Calu3 (cell line): ENCODE data around the gene MRPS12. TPM values are rescaled to one million over a fixed set of nuclear protein-coding genes. Genes with fewer than 3 reads are reported as not detected.

Source experiments
- BruUV-seq: library from RNA; stranded (reverse); fragments of 400-500 nt; replicated peaks from 2 replicates; lab custom pipeline; 2021; lab: Mats Ljungman, UMichigan
- CTCF ChIA-PET: fragments of 300-600 bp; sonication (Branson Sonifier 250); formaldehyde crosslinking; loops from one replicate; lab custom pipeline; 2022; ENCODE audit warnings: antibody characterized with exemption; lab: Charles Lee
- DNase-seq: peaks from one replicate; pipeline ENCODE4 v3.0.0; 2022
- H3K27ac Mint-ChIP-seq: one replicate; pipeline ENCODE4 v1.8.0; 2022; ENCODE audit warnings: mixed read lengths; ENCODE audit not compliant: unreplicated experiment
- H3K27me3 Mint-ChIP-seq: one replicate; pipeline ENCODE4 v1.8.0; 2022; ENCODE audit warnings: mixed read lengths; ENCODE audit not compliant: unreplicated experiment
- H3K36me3 Mint-ChIP-seq: one replicate; pipeline ENCODE4 v1.8.0; 2022; ENCODE audit warnings: mild to moderate bottlenecking, moderate library complexity, mixed read lengths; ENCODE audit not compliant: insufficient read depth, unreplicated experiment
- H3K4me1 Mint-ChIP-seq: one replicate; pipeline ENCODE4 v1.8.0; 2022; ENCODE audit warnings: mild to moderate bottlenecking, low read depth, mixed read lengths; ENCODE audit not compliant: unreplicated experiment
- H3K4me3 Mint-ChIP-seq: one replicate; pipeline ENCODE4 v1.8.0; 2022; ENCODE audit warnings: mild to moderate bottlenecking, low read depth, moderate library complexity, mixed read lengths; ENCODE audit not compliant: unreplicated experiment
- H3K9me3 Mint-ChIP-seq: one replicate; pipeline ENCODE4 v1.8.0; 2022; ENCODE audit warnings: low read depth, mixed read lengths; ENCODE audit not compliant: unreplicated experiment
- intact Hi-C: fragments of 100-400 bp; cut with micrococcal nuclease; formaldehyde crosslinking; loops from one replicate; pipeline ENCODE4 v1.10.0; 2022; ENCODE audit not compliant: unreplicated experiment
- total RNA-seq: library from RNA; stranded (reverse); gene quantifications from 2 replicates; pipeline ENCODE4 v1.2.3, GENCODE V29; 2022
- TF ChIP-seq, protein P1 (sequence below): fragments of 200-600 bp; IDR thresholded peaks from one replicate; pipeline ENCODE4 v1.8.0; 2022; ENCODE audit warnings: antibody characterized with exemption; ENCODE audit not compliant: unreplicated experiment

Gene MRPS12
- total RNA-seq, 1 experiment from 2014 or later: 73.1 TPM

DNA sequence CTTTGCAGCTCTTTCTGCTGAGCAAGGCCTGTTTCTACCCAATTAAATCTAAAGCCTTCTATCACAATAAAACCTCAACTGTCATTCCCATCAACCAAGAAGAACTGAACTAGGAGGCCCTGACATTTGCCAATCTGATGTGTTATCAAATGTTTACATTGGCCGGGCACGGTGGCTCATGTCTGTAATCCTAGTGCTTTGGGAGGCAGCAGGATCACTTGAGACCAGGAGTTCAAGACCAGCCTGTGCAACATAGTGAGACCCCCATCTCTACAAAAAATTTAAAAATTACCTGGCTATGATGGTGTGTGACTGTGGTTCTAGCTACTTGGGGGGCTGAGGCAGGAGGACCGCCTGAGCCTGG lies 47.6 kb downstream of the MRPS12 start:
- Mint-ChIP-seq H3K27me3 (no peaks in the 10 kb centered on the region), H3K4me3 (no peak overlapping the region), H3K4me1 (peaks cover 30% of the 10 kb centered on the region), H3K36me3 (peaks cover 37% of the 10 kb centered on the region), H3K9me3 (peaks cover 4% of the 10 kb centered on the region), H3K27ac (peak overlapping the region; percentile 88)
- TF ChIP-seq, protein P1, sequence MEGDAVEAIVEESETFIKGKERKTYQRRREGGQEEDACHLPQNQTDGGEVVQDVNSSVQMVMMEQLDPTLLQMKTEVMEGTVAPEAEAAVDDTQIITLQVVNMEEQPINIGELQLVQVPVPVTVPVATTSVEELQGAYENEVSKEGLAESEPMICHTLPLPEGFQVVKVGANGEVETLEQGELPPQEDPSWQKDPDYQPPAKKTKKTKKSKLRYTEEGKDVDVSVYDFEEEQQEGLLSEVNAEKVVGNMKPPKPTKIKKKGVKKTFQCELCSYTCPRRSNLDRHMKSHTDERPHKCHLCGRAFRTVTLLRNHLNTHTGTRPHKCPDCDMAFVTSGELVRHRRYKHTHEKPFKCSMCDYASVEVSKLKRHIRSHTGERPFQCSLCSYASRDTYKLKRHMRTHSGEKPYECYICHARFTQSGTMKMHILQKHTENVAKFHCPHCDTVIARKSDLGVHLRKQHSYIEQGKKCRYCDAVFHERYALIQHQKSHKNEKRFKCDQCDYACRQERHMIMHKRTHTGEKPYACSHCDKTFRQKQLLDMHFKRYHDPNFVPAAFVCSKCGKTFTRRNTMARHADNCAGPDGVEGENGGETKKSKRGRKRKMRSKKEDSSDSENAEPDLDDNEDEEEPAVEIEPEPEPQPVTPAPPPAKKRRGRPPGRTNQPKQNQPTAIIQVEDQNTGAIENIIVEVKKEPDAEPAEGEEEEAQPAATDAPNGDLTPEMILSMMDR: no peak
- CTCF ChIA-PET: interaction anchor here (1.2 to 1.3 kb wide), 2 partner anchors 11 to 12 kb away, joined by 3 read pairs; no protein-coding TSS in a partner anchor
- BruUV-seq: no TSS peak
- intact Hi-C loops: no loop called here
- DNase-seq: no peak

DNA sequence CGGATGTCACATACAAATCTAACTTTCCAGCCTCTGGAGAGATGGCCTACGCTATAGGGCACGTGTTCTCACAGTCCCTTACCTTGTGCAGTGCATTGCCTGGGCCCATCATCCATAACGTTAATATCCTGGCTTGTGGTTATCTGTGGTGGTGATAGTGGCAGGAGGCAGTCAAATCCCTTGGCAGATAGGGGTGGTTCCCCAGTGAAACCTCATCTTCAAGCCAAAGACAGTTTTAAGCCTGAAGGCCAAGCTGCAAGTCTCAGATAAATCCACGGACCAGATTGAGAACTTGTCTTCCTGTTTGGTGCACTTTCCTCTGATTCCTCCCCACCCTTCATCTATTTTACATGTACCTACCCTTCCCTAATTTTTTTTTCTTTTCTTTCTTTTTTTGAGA lies 49.1 kb downstream of the MRPS12 start:
- BruUV-seq: no TSS peak
- CTCF ChIA-PET: no interaction called here
- intact Hi-C loops: no loop called here

DNA sequence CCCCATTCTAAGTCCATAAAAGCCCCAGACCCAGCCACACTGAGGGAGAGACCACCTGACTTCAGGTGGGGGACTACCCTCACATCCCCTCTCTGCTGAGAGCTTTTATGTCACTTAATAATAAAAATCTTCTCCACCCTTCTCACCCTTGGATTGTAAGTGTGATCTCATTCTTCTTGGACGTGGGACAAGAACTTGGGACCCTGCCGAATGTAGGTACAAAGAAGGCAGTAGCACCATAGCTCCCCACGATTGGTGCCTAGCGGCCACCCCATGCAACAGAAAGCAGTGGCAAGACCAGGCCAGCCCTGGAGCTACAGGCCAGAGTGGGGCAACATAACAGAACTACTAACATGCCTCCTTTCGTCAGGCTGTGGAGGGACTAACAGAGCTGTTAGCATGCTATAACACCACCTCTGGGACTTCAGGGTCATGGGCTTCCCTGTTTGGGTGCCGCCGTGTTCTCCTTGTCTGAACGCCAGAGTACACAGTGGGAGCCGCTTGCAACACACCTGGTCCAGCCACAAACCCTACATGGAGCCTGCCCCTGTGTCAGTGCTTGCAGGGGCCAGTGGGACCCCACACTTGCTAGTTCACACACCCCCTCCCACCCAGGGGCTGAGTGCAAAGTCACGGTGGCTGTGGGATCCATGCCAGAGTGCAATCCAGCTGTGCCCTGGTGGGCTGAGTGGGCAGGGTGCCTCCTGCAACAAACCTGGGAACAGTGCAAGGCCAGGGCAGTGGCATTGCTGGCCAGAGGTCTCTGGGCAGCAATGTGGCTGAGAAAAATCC lies 50.0 kb downstream of the MRPS12 start:
- TF ChIP-seq, protein P1: no peak
- CTCF ChIA-PET: interaction anchor here (0.6 kb wide), 1 partner anchor 9 kb away, joined by 4 read pairs; no protein-coding TSS in a partner anchor

More for the DNA sequence above, 49.1 kb downstream of the MRPS12 start:
- Mint-ChIP-seq H3K27ac (peak overlapping the region; percentile 12), H3K27me3 (no peaks in the 10 kb centered on the region), H3K4me1 (peaks cover 30% of the 10 kb centered on the region), H3K9me3 (peaks cover 4% of the 10 kb centered on the region), H3K4me3 (no peak overlapping the region), H3K36me3 (peaks cover 29% of the 10 kb centered on the region)
- TF ChIP-seq, protein P1: no peak
- DNase-seq: no peak

More for the DNA sequence above, 50.0 kb downstream of the MRPS12 start:
- H3K36me3 Mint-ChIP-seq: peaks cover 20% of the 10 kb centered on the region
- BruUV-seq: no TSS peak
- intact Hi-C loops: no loop called here
- peaks cover 28% of the 10 kb centered on the region for H3K4me1 Mint-ChIP-seq
- peak overlapping the region; percentile 12 for H3K27ac Mint-ChIP-seq
- no peak for DNase-seq
- H3K9me3 Mint-ChIP-seq: peaks cover 4% of the 10 kb centered on the region
- no peak overlapping the region for H3K4me3 Mint-ChIP-seq
- peaks cover 2% of the 10 kb centered on the region for H3K27me3 Mint-ChIP-seq

Other genes with a start within 250 kb of the MRPS12 start
- gene CAPN12, start 186.5 kb upstream of the MRPS12 start, total RNA-seq: 14.5 and 14.7 TPM in 2 replicates
- not detected in 2 replicates for gene LGALS7, start 157.4 kb upstream of the MRPS12 start, total RNA-seq
- 3.2 and 4.8 TPM in 2 replicates for gene LGALS7B, start 141.7 kb upstream of the MRPS12 start, total RNA-seq
- gene LGALS4, start 118.0 kb upstream of the MRPS12 start, total RNA-seq: 321 and 537 TPM in 2 replicates
- 253 and 291 TPM in 2 replicates for gene ECH1, start 99.2 kb upstream of the MRPS12 start, total RNA-seq
- gene HNRNPL, start 81.0 kb upstream of the MRPS12 start, total RNA-seq: 383 and 408 TPM in 2 replicates
- gene RINL, start 52.7 kb upstream of the MRPS12 start, total RNA-seq: 4.1 TPM in 2 replicates
- gene SIRT2, start 31.3 kb upstream of the MRPS12 start, total RNA-seq: 51.7 and 55.6 TPM in 2 replicates
- gene NFKBIB, start 31.0 kb upstream of the MRPS12 start, total RNA-seq: 54.4 and 62.6 TPM in 2 replicates
- gene CCER2, start 18.8 kb upstream of the MRPS12 start, total RNA-seq: 0.57 and 1.2 TPM in 2 replicates
- 52.1 and 58.1 TPM in 2 replicates for gene SARS2, start 181 bp upstream of the MRPS12 start, total RNA-seq
- gene FBXO17, start 44.8 kb downstream of the MRPS12 start, total RNA-seq: 20.1 and 24.2 TPM in 2 replicates
- 9.6 and 14.6 TPM in 2 replicates for gene FBXO27, start 101.6 kb downstream of the MRPS12 start, total RNA-seq
- 6.6 and 9.5 TPM in 2 replicates for gene ACP7, start 153.4 kb downstream of the MRPS12 start, total RNA-seq
- gene PAK4, start 194.8 kb downstream of the MRPS12 start, total RNA-seq: 75.7 and 89.2 TPM in 2 replicates